GM21528 (cell line): ENCODE data around the gene ELOVL4.

ENCODE experiments used
- ATAC-seq: cut with Tn5 transposase; IDR thresholded peaks from one replicate; pipeline ENCODE4 v1.9.1; 2021; ENCODE audit warnings: mild to moderate bottlenecking, moderate library complexity; ENCODE audit not compliant: unreplicated experiment, low FRiP score

Gene ELOVL4

GRCh38 chr6:79947191-79948186, at the start of gene ELOVL4:
Gene ELOVL4 (minus strand): TSS chr6:79947553. CDS start chr6:79947279, 274 bp downstream.
- peak; percentile 43 for ATAC-seq

- ATAC-seq: no peak
These were observed 46.6 kb upstream of the ELOVL4 start for GRCh38 chr6:79993911-79994309.

- ATAC-seq: no peak
These were observed 45.9 kb upstream of the ELOVL4 start for GRCh38 chr6:79993012-79993910.

- ATAC-seq: no peak
These were observed 42.3 kb upstream of the ELOVL4 start for GRCh38 chr6:79989641-79990040.

- no peak for ATAC-seq
These were observed 37.8 kb upstream of the ELOVL4 start for GRCh38 chr6:79985128-79985527.

GRCh38 chr6:79984261-79984660, 36.9 kb upstream of the ELOVL4 start:
- peak; percentile 57 for ATAC-seq

GRCh38 chr6:79981652-79982051, 34.3 kb upstream of the ELOVL4 start:
- no peak for ATAC-seq

- ATAC-seq: no peak
These were observed 23.8 kb upstream of the ELOVL4 start for GRCh38 chr6:79971193-79971592.

- ATAC-seq: no peak
These were observed 22.4 kb upstream of the ELOVL4 start for GRCh38 chr6:79969784-79970183.

GRCh38 chr6:79967178-79967577, 19.8 kb upstream of the ELOVL4 start:
- no peak for ATAC-seq

GRCh38 chr6:79964607-79965081, 17.3 kb upstream of the ELOVL4 start:
- no peak for ATAC-seq

GRCh38 chr6:79954849-79955248, 7.5 kb upstream of the ELOVL4 start:
- ATAC-seq: no peak

- peak; percentile 61 for ATAC-seq
These were observed 1.9 kb upstream of the ELOVL4 start for GRCh38 chr6:79949233-79949632.

GRCh38 chr6:79946272-79947190, 822 bp downstream of the ELOVL4 start:
- peak; percentile 32 for ATAC-seq

GRCh38 chr6:79943133-79943532, 4.2 kb downstream of the ELOVL4 start:
- ATAC-seq: no peak

GRCh38 chr6:79941489-79942151, 5.7 kb downstream of the ELOVL4 start:
- no peak for ATAC-seq

GRCh38 chr6:79928478-79928998, 18.8 kb downstream of the ELOVL4 start:
- ATAC-seq: no peak

GRCh38 chr6:79927758-79928157, 19.6 kb downstream of the ELOVL4 start:
- ATAC-seq: no peak

GRCh38 chr6:79923270-79923669, 24.1 kb downstream of the ELOVL4 start:
- no peak for ATAC-seq
